Stimulated activated CD4-positive, alpha-beta T cell treated with anti-CD3 and anti-CD28 coated beads, Interleukin-15, amount 100 ng/mL, for 48 hours (primary cell): ENCODE data around the gene ZNF407.

Experiments used
- DNase-seq, 2 donors: peaks; one replicate each; pipeline ENCODE4 v3.0.0-alpha.2; 2020; ENCODE audit warnings: low read depth in 2 of 2

The ZNF407 gene

GRCh38 chr18:74579496-74580065 lies 18.1 kb upstream of the ZNF407 start:
- no peak for DNase-seq

- no peak for DNase-seq
These were observed 15.0 kb upstream of the ZNF407 start for GRCh38 chr18:74582642-74583041.

- DNase-seq, result no peak
These were observed 10.2 kb upstream of the ZNF407 start for GRCh38 chr18:74587441-74587840.

GRCh38 chr18:74589021-74589420 lies 8.6 kb upstream of the ZNF407 start:
- no peak for DNase-seq

- no peak for DNase-seq
These were observed 7.9 kb upstream of the ZNF407 start for GRCh38 chr18:74589811-74590210.

- no peak for DNase-seq
These were observed 7.0 kb upstream of the ZNF407 start for GRCh38 chr18:74590671-74591070.

GRCh38 chr18:74595431-74595830 lies 2.2 kb upstream of the ZNF407 start:
- no peak for DNase-seq

GRCh38 chr18:74597034-74597661 lies 522 bp upstream of the ZNF407 start:
- DNase-seq, result peak; percentile 33 to 55

GRCh38 chr18:74598350-74599001 lies 806 bp downstream of the ZNF407 start:
- DNase-seq, result peak; percentile 58 to 59

- no peak for DNase-seq
These were observed 6.7 kb downstream of the ZNF407 start for GRCh38 chr18:74604361-74604760.

GRCh38 chr18:74604774-74605173 lies 7.1 kb downstream of the ZNF407 start:
- DNase-seq, result no peak

- no peak for DNase-seq
These were observed 11.0 kb downstream of the ZNF407 start for GRCh38 chr18:74608681-74609080.

- no peak for DNase-seq
These were observed 11.9 kb downstream of the ZNF407 start for GRCh38 chr18:74609535-74609934.

GRCh38 chr18:74610051-74610615 lies 12.5 kb downstream of the ZNF407 start:
- DNase-seq, result no peak

GRCh38 chr18:74610860-74611259 lies 13.2 kb downstream of the ZNF407 start:
- DNase-seq, result no peak

- DNase-seq, result no peak
These were observed 14.1 kb downstream of the ZNF407 start for GRCh38 chr18:74611765-74612164.

GRCh38 chr18:74613381-74613780 lies 15.7 kb downstream of the ZNF407 start:
- DNase-seq, result no peak

- DNase-seq, result no peak
These were observed 18.8 kb downstream of the ZNF407 start for GRCh38 chr18:74616494-74616893.

GRCh38 chr18:74617486-74617885 lies 19.8 kb downstream of the ZNF407 start:
- no peak for DNase-seq

GRCh38 chr18:74622072-74622471 lies 24.4 kb downstream of the ZNF407 start:
- no peak for DNase-seq

- DNase-seq, result no peak
These were observed 25.6 kb downstream of the ZNF407 start for GRCh38 chr18:74623047-74623816.

- DNase-seq, result no peak
These were observed 26.8 kb downstream of the ZNF407 start for GRCh38 chr18:74624466-74624865.
